Raji (cell line): ENCODE results near the gene KCNC4.

ENCODE experiments used
- POLR2A ChIP-seq: IDR thresholded peaks from 2 replicates; pipeline ENCODE4 v1.6.1; 2011; ENCODE audit warnings: low read depth, low read length, control low read depth; ENCODE audit not compliant: insufficient read depth

The KCNC4 gene

DNA sequence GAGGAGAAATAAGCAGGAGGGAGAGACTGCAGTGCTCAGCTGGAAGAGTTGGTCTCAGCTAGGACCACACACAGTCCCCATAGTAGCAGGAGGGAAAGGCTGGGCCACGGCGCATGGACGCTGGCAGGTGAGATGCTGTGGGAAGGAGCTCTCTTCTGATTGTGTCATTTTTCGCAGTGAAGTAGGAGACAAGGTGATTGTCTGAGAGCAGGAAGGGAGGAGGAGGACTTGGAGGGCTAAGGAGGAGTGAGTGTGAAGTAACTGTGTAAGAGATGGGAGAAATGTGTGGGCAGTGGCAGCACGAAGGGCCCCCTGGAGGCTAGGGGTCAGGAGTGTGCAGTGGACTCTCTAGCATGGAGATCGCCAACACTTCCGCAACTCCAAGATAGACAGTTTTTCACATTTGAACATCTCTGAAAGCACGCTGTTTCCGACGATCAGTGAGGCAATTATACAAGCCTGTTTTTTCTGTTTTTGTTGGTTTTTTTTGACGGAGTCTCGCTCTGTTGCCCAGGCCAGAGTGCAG is 26.4 kb upstream of the KCNC4 start:
- TF ChIP-seq POLR2A = no peak

DNA sequence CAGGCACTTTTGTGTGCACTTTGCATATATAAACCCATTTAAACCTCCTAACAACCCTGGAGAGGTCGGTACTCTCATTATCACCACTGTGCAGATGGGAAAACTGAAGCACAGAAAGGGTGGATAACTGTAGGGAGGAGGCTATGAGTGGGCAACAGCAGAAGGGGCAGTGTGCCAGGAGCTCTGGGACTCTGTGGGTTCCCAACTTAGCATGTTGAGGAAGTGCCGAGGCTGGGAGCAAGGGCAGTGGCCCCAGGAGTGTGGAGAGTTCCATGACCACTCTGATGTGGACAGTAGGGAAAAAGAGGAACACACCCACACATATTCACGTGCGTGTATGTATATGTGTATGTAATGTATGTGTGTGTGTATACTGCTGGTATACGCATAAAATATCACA is 25.7 kb upstream of the KCNC4 start:
- no peak for TF ChIP-seq POLR2A

DNA sequence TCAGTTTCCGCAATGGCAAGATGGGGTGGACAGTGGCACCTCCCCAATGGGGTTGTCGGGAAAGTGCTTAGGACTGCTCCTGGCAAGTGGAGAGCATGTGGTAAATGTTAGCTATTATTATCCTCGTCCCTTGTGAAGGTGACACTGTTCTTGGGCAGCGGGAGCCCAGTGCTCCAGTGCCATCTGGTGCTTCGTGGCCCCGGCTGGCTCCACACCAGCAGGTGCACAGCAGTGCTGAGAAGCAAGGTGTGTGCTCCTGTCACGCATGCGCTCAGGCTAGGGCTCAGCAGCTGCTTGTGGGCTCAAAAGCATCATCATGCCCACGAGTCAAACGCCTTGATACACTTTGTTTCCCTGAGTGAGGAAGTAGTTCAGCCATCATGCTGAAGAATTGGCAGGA is 24.9 kb upstream of the KCNC4 start:
- TF ChIP-seq POLR2A = no peak

DNA sequence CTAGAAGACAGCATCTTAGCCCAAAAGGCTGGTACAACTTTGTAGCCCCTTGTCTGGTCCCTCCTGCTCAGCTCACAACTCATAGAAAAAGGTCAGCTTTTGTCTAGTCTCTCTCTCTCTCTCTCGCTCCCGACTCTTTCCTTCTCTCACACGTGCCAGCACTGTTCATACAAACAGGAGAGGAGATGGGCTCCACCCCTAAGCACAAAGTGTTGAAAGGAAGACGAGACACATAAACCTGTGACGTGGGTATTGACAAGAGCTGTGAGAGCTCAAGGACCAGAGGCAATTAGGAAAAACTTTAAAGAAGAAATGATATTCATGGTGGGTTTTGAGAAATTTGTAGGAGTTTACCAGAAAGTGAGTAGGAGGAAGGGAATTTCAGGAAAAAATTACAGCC is 23.6 kb upstream of the KCNC4 start:
- no peak for TF ChIP-seq POLR2A

DNA sequence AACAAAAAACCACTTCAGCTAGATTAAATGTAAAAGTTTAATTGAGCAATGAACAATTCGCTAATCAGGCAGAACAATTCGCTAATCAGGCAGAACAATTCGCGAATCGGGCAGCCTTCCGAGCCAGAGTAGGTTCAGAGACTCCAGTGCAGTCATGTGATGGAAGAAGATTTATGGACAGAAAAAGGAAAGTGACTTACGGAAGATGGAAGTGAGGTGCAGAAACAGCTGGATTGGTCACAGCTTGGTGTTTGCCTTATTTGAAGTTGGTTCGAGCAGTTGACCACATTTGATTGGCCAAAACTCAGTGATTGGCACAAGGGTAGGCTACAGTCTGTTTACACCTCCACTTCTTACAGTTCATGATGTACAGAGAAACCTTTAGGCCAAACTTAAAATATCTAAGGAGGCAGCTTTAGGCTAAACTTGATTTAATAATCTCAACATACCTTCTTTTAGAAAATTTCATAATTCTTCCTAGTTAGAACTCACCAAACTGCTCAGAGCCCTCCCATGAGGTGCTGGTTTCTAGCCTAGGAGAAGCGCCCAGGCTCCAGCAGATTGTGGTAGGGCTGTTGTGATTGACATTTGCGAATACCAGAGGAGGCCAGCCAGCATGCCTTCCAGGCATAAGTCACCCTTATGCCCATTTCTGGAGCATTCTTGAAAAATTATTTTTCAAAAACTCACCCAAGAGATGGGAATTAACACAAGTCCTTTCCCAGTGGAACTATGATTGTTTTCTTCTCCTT is 22.8 kb upstream of the KCNC4 start:
- no peak for TF ChIP-seq POLR2A

DNA sequence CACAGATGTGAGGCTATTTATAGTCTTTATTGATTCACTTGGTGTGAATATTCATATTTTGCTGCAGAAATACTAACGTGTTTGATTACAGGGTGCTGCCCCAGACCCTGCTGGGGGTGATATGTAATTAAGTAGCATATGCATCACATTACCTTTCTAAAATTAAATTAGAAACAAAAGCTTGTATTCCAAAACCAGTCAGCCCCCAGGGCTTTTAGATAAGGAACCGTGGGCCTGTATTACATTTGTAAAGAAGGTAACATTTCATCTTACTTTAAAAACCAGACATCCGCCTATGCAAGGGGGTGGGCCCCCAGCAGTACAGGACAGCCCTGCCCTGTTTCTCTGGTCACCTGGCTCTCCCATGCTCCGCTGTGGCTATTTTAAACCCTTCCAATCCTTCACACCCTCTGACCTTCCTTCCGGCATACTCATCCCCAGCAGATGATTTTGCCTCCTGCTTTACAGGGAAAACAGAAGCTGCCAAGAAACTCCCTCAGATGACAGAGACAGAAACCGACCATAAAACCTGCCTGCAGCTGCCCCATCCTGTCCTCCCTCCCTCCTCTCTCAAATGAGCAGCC is 22.0 kb upstream of the KCNC4 start:
- TF ChIP-seq POLR2A = no peak

DNA sequence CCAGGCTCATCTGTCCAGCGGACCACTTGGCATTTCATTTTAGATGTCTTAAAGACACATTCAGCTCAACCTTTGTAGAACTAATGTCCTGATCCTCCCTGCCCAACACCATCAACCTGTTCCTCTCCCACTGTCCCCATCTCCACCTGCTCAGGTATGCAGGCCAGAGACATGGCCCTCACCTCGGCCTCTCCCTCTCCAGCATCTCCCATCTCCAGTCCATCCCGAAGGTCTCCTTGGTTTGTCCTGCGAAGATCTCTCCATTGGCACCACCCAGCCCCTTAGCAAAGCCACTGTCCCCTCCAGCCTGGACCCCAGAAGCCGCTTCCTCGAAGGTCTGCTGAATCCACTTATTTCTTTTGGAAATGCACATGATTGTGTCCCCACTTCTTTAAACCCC is 20.9 kb upstream of the KCNC4 start:
- no peak for TF ChIP-seq POLR2A

DNA sequence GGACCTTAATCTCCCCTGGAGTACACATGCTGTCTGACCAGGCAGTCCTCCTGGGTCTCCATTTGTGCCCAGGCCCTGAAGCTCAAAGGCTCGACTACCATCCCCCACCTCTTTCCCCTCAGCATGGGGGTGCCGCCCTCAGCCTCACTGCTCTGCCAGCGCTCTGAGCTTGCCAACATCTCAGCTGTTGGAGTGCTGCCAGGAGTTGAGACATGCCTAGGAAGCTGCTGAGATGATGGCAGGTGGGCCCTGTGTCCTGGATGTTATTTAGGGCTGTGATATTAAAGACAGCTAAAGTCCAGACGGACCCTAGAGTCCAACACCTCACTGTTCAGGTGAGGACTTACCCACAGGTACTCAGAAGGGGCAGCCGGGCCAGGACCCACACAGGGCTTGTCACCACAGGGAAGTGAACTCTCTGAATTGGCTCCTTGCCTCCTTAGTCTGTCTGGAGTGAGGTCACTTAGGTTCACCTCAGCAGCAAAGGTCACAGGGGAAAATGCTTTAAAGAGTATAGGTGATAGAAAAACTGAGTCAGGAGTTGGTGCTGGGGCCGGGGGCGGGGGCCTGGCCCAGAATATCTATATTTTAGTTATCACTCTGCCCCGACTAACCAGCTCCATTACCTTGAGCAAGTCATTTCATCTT is 19.7 kb upstream of the KCNC4 start:
- no peak for TF ChIP-seq POLR2A

DNA sequence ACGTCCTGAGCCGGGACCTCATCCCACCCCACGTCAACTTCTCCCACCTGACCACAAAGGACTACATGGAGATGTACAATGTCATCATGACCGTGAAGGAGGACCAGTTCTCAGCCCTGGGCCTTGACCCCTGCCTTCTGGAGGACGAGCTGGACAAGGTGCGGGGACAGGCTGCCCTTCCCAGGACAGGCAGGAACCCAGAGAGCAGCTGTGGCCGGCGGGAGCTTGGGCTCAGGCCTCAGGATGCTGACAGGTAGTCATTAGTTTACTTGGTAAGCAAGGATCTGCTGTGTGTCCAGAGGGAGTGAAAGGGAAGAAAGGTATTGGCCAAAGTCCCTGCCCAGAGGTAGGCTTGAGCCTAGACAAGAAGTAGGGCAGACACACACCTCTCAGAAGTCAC is 17.6 kb upstream of the KCNC4 start:
- TF ChIP-seq POLR2A = no peak

DNA sequence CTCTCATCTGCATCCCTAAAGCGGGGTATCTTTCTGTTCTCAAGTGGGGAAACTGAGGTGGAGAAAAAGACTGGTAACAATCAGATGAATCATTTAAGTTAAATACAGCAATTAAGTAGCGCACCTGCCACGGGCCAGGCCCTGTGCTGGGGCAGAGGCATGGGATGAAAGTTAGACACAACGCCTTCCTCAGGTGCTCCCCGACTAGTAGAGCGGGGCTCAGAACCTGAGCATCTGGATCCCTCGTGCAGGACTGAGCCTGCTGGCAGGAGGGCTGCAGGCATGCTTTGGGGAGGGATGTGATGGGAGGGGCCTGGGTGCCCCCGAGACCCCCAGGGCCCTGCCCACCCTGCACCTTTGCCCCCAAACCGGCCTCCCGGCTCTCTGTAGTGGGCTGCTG is 14.9 kb upstream of the KCNC4 start:
- no peak for TF ChIP-seq POLR2A

DNA sequence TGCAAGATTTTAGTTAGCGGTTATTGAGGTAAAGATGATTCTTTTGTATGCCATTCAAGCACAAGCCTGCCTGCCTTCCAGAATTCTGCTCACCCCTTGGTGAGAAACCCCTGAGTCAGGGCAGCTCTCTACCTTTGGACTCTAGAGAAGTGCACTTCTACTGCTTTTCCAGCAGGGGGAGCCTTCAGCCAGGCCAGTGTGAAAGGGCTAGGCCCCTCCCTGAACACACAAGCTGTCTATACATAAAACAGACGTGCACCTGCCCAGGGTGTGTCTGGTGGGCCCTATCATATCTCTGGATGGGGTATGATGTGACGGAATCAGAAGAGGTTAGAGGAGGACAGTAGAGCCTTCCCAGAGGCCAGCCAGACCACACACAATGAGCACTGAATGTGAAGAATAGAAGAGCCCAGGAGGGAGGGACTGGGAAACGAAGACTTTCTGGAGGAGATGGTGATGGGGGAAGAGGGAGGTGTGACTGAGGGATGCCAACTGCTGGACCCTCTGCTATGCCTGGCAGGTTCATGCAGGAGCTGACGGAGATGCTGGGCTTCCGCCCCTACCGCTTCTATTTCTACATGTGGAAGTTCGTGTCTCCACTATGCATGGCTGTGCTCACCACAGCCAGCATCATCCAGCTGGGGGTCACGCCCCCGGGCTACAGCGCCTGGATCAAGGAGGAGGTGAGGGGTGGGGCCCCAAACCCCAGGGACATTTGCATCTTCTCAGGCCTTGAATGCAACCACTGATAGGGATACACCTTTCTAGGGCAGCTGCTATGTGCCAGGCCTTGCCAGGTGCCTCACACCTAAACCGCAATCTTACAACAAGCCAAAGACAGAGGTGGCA is 13.0 kb upstream of the KCNC4 start:
- no peak for TF ChIP-seq POLR2A

DNA sequence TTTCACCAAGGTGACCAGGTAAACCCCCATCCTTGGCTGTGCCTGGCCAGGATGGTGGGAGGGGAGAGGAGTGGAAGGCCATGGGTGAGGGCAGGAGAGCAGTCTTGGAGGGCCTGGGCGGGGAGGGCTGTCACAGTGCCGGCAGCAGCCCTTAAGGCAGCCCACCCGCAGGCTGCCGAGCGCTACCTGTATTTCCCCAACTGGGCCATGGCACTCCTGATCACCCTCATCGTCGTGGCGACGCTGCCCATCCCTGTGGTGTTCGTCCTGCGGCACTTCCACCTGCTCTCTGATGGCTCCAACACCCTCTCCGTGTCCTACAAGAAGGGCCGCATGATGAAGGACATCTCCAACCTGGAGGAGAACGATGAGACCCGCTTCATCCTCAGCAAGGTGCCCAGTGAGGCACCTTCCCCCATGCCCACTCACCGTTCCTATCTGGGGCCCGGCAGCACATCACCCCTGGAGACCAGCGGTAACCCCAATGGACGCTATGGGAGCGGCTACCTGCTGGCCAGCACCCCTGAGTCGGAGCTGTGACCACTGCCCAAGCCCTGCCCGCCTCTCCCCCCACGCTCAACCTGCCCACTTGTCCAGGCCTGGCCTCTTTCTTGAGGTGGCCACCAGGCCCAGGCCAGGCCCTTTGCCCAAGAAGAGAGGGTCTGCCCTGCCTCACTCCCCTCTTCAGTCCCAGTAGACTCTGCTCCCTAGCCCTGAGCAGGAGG is 12.0 kb upstream of the KCNC4 start:
- no peak for TF ChIP-seq POLR2A

DNA sequence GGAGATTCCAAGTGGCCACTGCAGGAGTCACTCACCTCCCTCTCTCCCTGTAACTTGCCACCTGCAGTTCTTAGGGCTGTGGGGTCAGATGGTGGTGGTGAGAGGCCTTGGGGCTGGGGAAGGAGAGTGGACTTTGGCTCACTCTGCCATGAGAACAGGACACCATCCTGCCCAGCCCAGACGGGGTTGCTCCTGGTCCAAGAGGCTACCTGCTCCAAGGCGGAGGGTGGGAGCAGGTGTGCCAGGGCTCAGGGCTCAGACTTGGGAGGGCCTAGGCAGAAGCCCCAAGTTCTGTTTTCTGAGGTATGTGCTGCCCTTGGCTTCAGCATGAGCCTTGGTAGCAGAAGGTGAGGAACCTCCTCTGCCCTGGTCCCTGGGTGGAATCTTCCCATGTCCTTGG is 11.4 kb upstream of the KCNC4 start:
- TF ChIP-seq POLR2A = no peak

DNA sequence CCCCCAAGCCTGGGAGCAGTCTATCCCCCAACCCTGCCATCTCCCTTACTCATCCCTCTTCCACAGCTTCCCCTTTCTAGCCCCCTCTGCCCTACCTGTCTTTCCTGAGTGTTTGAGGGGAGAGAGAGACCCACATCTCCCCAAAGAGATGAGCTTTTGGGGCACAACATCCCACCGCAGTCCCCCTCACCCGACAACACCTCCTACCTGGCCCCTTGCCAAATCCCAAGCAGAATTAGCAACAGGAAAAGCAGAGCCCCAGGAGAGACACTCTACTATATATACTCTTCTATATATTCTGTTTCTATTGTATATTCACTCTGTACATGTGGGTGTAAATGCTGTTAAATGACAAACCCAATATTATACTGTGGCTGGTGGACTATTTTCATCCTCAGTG is 9.9 kb upstream of the KCNC4 start:
- TF ChIP-seq POLR2A = no peak

DNA sequence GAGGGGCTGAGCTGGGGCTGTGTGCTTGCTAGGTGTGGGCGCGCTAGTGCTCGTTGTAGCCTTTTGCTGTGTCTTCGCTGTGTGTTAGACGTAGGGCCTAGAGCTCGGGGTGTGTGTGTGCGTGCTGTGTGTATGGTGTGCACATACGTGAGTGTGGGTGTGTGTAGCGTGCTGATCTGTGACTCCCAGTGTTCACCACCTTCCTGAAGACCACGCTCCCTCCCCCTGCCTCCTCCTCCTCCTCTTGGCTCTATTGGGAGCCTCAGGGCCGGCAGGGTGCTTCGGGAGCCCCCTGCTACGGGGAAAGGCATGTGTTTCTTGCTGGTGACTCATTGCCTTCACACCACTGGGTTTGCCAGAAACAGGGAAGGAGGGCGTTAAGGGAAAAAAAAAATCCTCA is 9.4 kb upstream of the KCNC4 start:
- TF ChIP-seq POLR2A = no peak

DNA sequence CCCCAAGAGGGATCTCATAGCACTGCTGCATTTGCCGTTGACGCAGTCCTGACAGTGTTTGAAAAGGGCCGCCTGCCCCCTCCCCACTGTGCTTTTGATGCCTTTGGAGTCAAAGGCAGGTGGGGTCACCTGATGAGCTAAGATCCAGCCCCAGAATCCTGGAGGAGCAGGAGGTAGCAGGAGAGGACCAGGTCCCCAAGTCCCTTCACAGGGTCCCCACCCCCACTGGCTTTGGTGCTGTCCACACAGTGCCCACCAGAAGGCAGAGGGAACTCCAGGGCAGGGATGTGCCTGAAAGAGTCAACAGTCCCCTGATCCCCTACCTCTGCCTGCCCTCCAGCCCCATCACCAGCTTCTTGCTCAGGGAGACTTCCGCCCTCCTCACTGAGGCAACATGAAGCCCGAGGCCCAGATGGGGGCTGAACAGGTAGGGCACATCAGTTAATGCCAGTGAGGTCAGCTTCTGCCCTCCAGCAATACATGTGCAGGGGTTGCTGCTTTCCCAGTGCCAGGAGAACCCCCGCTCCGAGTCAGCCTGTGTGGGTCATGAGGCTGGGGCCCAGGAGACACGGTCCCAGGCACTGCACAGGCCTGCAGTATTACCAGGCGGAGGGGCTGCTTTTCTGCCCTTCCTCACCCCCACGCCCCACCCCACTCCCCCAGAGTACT is 8.8 kb upstream of the KCNC4 start:
- TF ChIP-seq POLR2A = no peak
